Stimulated activated CD8-positive, alpha-beta memory T cell treated with anti-CD3 and anti-CD28 coated beads, Interleukin-7, amount 100 ng/mL, for 4 hours (primary cell): ENCODE measurements around the gene RNF114.
"Not testable (repeated sequence)": the region's sequence is repeated elsewhere in the genome, so short reads cannot be mapped to it uniquely, and the experiment has no call there.

Source experiments
- DNase-seq, 2 donors: peaks; one replicate each; pipeline ENCODE4 v3.0.0-alpha.2; 2020; ENCODE audit warnings: low read depth in 2 of 2

RNF114 gene, protein sequence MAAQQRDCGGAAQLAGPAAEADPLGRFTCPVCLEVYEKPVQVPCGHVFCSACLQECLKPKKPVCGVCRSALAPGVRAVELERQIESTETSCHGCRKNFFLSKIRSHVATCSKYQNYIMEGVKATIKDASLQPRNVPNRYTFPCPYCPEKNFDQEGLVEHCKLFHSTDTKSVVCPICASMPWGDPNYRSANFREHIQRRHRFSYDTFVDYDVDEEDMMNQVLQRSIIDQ

DNA sequence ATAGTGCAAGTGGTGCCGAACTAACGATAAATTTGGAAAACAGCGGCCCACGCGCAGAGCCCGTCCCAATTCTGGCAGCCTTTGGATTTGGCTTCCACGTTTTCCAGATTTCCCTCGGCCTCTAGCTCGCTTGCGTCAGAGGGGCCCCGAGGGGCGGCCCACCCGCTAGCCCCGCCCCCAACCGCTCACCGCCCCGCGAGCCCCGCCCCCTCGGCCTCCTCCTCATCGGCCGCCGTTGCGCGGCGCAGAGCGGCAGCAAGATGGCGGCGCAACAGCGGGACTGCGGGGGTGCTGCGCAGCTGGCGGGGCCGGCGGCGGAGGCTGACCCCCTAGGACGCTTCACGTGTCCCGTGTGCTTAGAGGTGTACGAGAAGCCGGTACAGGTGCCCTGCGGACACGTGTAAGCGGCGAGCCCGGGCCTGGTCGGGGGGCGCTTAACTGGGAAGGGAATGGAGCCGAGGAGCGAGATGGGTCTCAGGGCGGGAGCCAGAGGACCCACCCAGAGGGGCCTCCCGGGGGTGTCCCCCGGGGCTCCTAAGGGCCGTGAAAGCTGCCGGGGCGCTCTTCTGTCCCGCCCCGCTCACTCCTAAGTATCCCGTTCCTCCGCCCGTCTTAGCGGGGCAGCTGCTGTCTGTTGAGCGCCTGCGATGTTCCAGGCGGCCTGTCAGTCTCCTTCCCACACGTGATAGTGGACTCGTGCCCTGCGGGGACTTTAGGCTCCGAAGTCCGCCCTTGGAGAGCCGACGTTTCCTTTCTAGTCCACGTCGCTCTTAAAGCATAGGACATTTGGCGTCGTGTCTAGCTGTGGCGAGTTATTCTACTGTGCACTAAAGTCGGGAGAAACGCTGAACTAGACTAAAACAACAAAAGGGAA lies at the start of gene RNF114:
RNF114 (plus strand) TSS at position 245 of the 874 bp plus-strand sequence; CDS start at position 261, 16 bp downstream.
- peak; percentile 75 to 87 for DNase-seq

DNA sequence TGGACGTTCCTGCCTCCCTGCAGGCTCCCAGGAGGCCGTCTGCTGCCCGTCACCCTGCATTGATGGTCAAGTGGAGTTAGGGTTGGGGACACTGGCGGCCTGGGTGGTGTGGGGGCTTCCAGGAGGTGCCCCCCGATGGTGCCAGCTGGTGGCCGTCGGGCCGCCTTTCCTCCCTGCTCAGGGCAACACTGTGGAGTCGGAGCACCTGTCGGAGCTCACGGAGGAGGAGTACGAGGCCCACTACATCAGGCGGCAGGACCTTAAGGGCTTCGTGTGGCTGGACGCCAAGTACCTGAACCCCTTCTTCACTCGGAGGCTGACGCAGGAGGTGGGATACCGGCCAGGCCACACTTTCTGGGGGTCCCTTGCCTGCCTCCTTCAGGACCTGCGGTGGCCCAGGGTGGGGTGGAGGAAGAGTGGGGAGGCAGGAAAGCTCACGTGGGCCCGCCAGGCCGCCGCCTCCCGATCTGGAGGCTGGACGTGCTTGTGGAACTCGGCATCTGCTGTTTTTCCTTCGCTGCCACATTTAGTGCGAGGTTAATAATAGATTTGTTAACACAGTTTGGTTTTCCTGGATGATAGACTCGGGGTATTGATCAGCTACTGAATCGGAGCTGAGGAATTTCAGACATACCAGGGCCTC lies 49.5 kb upstream of the RNF114 start:
- DNase-seq, result no peak

DNA sequence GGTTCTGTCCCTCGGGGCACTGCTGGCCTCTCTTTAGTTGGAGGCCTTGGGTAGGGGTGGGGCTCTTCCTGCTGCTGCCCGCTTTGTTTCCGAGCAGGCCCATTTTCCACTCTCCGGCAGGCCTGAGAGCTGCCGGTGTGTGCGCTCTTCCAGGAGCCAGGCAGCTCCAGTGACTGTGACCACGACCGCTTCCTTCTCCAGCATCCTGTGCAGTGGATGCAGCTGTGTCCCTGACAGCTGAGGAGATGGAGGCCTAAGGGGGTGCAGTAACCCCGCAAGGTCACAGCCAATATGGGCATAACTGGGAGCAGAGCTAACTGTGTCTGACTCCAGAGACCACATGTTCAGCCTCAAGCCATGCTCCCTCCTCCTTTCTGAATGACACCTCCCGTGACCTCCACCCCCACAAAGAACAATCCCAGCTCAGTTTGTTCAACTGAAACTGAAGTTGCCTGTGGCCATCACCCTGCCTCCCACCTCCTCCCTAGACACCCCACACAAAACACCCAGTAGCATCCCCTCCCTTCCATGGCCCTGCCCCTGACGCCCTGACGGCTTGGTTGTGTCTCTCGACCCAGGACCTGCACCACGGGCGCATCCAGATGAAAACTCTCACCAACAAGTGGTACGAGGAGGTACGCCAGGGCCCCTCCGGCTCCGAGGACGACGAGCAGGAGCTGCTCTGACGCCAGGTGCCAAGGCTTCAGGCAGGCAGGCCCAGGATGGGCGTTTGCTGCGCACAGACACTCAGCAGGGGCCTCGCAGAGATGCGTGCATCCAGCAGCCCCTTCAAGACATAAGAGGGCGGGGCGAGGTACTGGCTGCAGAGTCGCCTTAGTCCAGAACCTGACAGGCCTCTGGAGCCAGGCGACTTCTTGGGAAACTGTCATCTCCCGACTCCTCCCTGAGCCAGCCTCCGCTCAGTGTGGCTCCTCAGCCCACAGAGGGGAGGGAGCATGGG lies 48.7 kb upstream of the RNF114 start:
- no peak for DNase-seq

DNA sequence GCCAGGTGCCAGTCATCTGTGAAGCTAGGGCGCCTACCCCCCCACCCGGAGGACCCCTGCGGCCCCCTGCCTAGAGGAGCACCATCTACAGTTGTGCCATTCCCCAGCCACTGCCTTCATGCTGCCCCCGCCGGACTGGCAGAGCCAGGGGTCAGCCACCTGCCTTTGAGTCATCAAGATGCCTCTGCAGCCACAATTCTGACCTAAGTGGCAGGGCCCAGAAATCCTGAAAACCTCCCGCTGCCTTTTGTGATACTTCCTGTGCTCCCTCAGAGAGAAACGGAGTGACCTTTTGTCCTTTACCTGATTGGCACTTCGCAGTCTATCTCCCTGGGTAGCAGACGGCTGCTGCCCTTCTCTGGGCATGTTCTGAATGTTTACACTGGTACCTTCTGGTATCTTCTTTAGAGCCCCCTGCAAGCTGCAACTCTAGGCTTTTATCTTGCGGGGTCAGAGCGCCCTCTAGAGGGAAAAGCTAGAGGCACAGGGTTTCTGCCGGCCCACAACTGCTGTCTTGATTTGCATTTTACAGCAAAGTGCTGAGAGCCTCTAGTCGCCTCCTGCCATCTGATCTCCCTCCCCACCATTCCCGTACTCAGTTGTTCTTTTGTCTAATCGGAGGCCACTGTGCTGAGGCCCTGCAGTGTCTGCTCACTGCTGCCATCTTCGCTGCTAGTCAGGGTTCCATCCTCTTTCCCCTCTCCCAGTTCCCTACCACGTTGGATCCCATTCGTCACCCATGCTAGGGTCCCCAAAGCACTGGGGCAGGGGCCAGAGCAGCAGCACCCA lies 47.8 kb upstream of the RNF114 start:
- DNase-seq, result peak; percentile 12 to 19

DNA sequence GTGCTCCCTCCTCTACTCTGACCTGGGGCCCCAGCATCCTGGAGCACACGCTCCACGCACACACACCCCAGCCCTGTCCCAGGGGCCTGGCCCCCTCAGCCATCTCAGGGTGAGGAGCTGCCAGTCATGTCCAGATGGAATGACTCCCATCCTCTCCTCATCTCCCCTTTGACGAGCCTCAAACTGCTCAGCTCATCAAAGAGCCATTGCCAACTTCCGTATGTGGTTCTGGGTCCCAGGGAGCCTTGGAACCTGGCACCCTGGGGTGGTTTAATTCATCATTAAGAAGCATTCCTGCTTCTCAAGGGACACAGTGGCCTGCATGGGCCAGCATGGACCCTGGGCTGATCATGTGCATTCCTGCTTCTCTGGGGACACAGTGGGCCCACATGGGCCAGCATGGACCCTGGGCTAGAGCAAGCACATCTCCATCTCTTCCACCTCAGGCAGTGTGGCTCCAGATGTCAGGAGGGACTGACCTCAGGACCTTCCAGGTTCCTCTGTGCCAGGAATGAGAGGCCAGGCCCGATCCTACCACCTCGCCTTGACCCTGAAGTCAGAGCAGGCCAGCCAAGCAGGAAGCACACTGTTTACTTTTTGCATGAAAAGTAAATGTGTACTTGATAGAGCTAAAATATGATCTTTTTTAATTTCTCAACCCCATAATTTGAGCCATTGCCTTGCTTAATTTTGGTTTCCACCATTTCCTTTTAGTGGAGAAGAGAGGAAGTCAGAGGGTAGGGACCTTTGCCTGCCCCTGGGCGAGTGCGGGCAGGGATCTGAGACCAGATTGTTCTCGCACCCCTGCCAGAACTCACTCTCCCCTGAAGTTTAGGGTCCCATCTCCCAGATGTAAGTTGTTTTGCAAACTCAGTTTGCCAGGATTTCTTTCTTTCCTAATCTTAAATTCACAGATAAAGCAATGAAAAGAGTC lies 46.9 kb upstream of the RNF114 start:
- DNase-seq, result no peak

DNA sequence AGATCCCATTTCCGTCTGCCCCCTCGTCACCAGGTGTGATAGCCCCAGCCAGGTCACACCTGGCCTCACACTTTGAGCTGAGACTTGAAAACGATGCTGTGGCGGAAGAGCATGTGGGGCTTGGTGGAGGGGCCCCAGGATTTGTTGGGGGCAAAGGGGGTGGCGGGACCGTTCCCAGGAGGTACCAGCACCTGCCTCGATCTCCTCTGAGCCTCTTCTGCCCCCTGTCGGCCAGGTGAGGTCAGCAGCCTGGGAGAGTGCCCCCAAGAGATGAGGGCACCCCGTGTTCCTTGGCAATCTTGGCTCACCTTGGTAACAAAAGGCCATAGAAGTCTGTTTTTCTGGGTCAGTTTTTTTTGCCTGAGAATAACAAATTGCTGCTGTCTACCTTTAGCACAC lies 46.3 kb upstream of the RNF114 start:
- no peak for DNase-seq

DNA sequence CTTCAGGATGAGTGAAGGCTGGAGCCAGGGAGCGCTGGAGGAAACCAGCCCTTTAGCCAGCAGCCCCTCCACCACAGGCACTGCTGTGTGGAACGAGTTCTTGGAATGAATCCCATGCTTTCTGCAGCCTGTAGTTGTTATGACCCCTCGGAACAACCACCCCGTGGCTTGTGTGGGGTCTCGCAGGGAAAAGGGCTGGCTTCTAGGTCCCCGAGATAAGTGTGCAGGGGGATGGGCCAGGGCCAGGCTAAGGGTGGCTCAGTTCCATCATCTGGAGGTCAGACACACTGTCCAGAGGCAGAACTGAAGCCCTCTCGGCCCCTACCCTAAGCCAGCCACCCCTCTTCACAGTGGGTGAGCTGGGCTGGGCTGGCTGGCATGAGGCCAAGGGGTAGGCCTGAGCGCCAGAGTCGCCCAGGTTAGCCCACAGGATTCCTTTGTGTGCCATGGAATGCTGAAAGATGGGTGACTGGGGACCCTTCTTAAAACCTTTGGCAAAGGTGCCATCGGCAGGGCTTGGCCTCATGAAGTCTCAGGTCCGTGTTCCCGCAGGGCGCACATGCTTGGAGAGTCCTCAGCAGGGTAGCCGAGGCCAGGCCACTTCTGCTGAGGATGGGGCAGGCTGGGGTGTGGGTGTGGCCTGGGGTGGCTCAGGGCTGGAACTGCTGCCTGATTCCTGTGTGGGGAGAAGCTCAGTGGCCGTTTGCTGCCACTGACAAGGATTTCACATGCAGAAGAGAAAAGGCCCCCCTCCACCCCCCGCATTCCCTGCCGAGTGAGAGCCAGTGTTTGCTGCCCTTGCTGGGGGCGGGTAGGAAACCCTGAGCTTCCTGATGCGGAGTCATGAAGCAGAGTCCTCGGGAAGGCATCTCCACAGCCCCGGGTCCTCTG lies 45.5 kb upstream of the RNF114 start:
- no peak for DNase-seq

DNA sequence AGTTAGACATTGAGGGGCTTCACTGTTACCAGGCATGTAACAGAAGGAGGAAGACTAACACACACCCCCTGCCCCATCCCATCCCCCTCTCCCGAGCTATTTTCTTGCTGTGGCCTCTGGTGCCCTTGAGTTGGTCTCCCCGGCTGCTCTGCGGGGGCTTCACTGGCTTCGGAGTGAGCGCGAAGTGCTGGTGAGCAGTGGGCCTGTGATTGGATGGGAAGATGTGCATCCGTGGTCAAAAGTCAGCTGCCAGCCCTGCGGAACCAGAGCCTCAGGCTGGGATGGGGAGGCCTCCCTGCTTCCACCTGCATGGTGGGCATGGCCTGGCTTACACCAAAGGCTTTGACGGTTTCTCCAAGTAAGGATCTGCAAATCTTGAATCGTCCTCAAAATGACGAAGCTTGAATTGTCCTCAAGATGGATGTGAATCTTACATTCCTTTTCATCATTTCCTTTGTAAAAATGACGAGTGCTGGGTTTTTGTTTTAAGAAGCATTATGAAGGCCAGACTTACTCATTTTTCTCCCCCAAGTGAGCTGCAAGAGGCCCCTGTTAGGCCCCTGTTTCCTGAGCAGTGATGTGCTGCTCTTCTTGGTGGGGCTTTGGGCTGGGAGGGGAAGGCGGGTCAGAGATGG lies 44.6 kb upstream of the RNF114 start:
- DNase-seq, result no peak

DNA sequence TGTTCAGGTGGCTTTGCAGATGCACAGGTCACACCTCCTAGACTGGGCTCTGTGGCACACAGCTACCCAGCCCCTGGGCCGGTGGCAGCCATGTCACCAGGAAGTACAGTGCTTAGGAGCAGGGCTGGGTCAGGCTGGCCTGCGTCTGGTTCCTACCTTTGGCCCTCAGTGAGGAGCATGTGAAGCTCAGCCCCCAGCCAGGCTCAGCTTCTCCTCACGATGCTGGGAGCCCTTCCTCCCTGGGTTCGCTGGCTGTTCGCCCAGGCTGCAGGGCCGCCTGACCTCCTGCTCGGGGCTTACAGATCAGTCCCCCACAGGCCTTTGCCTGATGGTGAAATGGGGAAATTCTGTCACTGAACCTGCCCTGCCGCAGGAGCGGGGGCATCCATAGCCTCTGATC lies 43.9 kb upstream of the RNF114 start:
- no peak for DNase-seq

DNA sequence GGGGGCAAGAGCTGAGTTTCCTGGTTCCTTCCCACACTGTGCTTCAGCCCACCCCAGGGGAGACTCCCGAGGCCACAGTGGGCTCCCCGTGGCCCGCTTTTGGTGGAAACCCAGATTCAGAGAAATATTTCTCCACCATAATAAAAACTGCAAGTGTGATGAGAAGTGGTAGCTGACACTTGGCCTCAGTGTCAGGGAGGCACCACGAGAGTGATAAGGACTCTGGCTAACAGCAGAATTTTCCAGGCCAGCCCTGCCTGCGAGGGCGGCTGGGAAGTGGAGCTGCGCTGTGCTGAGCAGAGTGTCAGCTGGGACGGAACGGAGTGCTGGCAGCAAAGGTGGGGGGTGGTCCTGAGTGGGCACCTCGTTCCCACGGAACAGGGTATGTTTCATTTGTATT lies 43.4 kb upstream of the RNF114 start:
- DNase-seq, result no peak

DNA sequence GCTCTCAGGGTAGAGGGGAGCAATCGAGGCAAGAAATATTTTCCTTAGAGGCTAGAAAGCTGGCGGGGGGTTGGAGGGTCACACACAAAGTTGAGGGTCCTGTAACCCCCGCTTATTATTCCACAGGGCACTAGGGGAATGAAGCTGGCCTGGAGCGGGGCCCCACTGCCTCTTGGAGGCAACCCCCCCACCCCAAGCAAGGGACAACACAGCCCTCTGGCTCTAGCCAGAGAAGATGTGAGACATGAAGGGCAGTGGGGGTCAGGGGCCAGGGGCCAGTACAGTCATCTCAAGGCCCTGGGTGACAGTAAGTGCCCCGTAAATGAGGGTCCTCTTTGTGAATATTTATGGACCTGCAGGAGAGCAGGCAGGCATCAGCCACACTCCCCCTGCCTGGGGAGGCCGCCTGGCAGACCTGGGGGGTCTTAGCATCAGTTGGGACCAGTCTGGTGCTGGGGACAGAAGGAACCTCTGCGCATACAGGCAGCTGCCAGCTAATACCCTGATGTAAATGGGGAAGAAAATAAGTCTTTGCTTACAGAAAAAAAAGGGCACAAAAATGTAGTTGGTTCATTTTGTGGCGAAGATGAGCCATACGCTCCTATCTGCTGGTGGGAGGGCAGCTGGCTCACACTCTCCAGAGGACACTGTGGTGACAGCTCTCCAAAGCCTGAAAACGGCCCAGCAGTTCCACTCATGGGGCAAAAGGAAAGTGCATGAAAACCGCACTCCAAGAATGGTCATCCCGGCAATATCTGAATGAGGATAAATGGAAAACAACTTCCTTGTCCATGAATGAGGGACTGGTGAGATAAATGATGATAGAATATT lies 42.7 kb upstream of the RNF114 start:
- DNase-seq, result peak in 1 of 2 donors; percentile 20

DNA sequence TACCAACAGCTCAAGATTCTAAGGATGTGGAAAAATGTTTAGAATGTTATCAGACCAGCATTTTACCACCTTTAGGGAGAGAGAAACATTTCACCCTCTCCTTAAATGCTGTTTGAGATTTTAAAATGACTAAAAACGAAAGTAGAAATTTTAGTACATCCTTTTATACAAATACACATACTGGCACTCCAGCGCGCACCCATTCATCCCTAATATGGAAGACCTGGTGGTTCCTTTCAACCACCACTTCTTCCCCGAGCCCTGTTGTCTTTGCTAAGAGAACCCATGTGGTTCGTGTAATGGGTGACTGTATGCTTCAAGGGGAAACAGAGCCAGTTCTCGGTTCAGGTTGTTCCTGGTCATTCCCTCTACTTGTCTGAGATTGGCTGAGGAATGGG lies 42.1 kb upstream of the RNF114 start:
- DNase-seq, result no peak

DNA sequence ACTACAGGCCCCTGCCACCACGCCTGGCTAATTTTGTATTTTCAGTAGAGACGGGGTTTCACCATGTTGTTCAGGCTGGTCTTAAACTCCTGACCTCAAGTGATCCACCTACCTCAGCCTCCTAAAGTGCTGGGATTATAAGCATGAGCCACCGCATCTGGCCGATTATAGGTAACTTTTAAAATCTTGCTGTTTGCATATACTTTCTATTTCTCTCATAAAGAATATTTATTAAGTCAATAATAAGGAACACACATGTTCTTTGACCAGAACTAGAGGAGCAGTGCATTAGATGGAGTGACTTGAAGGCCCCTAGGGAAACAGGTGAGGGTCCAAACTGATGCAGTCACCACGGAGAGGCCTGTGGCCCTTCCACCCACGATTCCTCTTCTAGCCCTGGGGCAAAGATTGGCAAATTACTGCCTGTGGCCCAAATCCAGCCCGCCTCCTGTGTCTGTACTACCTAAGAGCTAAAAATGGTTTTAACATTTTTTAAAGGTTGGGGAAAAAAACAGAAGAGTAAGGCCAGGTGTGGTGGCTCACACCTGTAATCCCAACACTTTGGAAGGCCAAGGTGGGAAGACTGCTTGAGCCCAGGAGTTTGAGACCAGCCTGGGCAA lies 40.6 kb upstream of the RNF114 start:
- not testable (repeated sequence) for DNase-seq

DNA sequence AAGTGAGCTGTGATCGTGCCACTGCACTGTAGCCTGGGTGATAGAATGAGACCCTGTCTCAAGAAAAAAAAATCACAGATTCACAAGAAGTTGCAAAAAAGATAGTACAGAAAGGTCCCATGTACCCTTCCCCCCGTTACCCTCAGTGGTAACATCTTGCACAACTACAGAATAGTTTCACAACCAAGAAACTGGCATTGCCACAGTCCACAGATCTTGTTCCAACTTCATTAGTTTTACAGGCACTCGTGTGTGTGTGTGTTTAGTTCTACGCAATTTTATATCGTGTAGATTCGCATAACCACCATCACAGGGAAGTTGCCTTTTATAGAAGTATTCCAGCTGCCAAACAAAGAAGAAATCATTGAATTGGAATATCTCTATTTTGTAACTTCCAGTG lies 40.0 kb upstream of the RNF114 start:
- no peak for DNase-seq

DNA sequence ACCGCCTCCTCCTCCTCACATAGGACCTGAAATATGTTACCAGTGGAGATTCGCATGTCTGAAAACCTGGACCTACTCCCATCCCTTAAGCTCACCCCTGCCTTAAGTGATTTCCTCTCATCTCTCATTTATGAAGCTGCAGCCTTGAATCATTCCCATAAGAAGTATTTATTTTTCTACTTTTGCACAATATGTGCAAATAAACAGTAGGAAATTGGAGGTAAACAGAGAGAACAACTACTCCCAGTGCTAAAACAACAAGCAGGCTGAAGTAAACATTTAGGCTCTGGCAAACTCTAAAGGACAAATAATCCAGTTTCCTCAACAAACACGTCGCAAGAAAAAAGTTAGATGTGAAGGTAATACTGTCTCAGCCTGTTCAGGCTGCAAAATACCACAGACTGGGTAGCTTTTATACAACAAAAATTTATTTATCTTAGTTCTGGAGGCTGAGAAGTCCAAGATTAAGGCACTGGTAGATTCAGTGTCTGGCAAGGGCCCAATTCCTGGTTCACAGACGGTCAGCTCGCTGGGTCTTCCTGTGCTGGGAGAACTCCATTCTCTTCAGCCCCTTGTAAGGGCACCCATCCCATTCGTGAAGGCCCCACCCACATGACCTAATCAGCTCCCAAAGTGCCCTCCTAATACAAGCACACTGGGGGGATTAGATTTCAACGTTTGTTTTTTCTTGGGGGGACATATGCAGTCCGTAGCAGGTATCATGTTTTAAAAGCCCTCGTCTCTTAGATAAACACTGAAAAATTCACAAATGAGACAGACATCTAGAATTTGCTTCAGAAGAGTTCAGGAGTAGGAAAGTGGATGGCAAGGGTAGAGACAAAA lies 36.4 kb upstream of the RNF114 start:
- no peak for DNase-seq

DNA sequence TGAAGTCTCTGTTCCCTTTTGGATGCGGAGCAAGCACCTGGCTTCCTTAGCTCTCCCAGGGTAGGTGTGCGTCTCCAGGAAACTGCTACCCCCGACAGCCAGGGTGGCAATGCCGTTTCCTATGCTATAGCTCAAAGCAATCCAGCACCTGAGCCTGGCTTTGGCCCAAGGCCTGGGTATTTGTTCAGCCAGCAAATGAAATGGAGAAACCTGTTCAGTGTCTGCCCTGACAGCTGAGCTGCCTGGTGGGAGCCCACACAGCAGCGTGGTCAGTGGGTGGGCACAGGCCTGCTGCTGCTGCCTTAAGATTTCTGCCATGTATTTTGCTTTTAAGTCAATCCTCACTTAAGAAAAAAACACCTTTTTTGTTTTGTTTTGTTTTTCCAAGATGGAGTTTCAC lies 34.6 kb upstream of the RNF114 start:
- DNase-seq, result no peak
